ENCODE data around the gene RFTN1.

The RFTN1 gene

GRCh38 chr3:16374047-16374934 is 139.2 kb downstream of the RFTN1 start:
- DNase-seq = peak in 1 of 2 donors; percentile 47

- DNase-seq = no peak
Measured at GRCh38 chr3:16373341-16373946, 140.1 kb downstream of the RFTN1 start.

GRCh38 chr3:16372362-16373292 is 140.9 kb downstream of the RFTN1 start:
- peak in 1 of 2 donors; percentile 40 for DNase-seq

- peak in 1 of 2 donors; percentile 30 for DNase-seq
Measured at GRCh38 chr3:16370872-16371740, 142.4 kb downstream of the RFTN1 start.

GRCh38 chr3:16370503-16370871 is 143.0 kb downstream of the RFTN1 start:
- no peak for DNase-seq

GRCh38 chr3:16369885-16370284 is 143.6 kb downstream of the RFTN1 start:
- DNase-seq = no peak

GRCh38 chr3:16369276-16369675 is 144.2 kb downstream of the RFTN1 start:
- DNase-seq = no peak

GRCh38 chr3:16366581-16366980 is 146.9 kb downstream of the RFTN1 start:
- no peak for DNase-seq

- no peak for DNase-seq
Measured at GRCh38 chr3:16365491-16366128, 147.9 kb downstream of the RFTN1 start.

- no peak for DNase-seq
Measured at GRCh38 chr3:16364963-16365362, 148.5 kb downstream of the RFTN1 start.

GRCh38 chr3:16364323-16364722 is 149.2 kb downstream of the RFTN1 start:
- DNase-seq = no peak

GRCh38 chr3:16363636-16364035 is 149.9 kb downstream of the RFTN1 start:
- DNase-seq = no peak

GRCh38 chr3:16362770-16363169 is 150.7 kb downstream of the RFTN1 start:
- DNase-seq = no peak

GRCh38 chr3:16361087-16361486 is 152.4 kb downstream of the RFTN1 start:
- no peak for DNase-seq

GRCh38 chr3:16359331-16359730 is 154.2 kb downstream of the RFTN1 start:
- no peak for DNase-seq

GRCh38 chr3:16358336-16358735 is 155.2 kb downstream of the RFTN1 start:
- DNase-seq = no peak

GRCh38 chr3:16357186-16358121 is 156.0 kb downstream of the RFTN1 start:
- DNase-seq = no peak

- DNase-seq = no peak
Measured at GRCh38 chr3:16355828-16356227, 157.7 kb downstream of the RFTN1 start.

- DNase-seq = no peak
Measured at GRCh38 chr3:16354291-16354690, 159.2 kb downstream of the RFTN1 start.

- no peak for DNase-seq
Measured at GRCh38 chr3:16352428-16352827, 161.1 kb downstream of the RFTN1 start.

Measured in CD4-positive, alpha-beta T cell treated with Interleukin-4 for 1 hour (primary cell).